Measurements from ENCODE around the gene ATAD1.
"Not testable (repeated sequence)": the region's sequence is repeated elsewhere in the genome, so short reads cannot be mapped to it uniquely, and the experiment has no call there.

DNA sequence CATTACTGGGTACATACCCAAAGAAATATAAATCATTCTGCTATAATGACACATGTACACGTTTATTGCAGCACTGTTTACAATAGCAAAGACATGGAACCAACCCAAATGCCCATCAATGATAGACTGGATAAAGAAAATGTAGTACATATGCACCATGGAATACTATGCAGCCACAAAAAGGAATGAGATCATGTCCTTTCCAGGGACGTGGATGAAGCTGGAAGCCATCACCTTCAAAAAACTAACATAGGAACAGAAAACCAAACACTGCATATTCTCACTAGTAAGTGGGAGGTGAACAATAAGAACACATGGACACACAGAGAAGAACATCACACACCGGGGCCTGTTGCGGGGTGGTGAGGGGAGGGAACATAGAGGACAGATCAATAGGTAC is 69.8 kb downstream of the ATAD1 start:
- TF ChIP-seq POLR2A, EP300 (IDR thresholded peaks at IDR 0.05): not testable (repeated sequence)
- TF ChIP-seq, protein P1, sequence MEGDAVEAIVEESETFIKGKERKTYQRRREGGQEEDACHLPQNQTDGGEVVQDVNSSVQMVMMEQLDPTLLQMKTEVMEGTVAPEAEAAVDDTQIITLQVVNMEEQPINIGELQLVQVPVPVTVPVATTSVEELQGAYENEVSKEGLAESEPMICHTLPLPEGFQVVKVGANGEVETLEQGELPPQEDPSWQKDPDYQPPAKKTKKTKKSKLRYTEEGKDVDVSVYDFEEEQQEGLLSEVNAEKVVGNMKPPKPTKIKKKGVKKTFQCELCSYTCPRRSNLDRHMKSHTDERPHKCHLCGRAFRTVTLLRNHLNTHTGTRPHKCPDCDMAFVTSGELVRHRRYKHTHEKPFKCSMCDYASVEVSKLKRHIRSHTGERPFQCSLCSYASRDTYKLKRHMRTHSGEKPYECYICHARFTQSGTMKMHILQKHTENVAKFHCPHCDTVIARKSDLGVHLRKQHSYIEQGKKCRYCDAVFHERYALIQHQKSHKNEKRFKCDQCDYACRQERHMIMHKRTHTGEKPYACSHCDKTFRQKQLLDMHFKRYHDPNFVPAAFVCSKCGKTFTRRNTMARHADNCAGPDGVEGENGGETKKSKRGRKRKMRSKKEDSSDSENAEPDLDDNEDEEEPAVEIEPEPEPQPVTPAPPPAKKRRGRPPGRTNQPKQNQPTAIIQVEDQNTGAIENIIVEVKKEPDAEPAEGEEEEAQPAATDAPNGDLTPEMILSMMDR (IDR thresholded peaks at IDR 0.05): not testable (repeated sequence)
